ENCODE results near the gene DUOX2. TPM values are rescaled to one million over a fixed set of nuclear protein-coding genes. Genes with fewer than 3 reads are reported as not detected.

The DUOX2 gene
- total RNA-seq, 1 experiment from 2014 or later: not detected

DNA sequence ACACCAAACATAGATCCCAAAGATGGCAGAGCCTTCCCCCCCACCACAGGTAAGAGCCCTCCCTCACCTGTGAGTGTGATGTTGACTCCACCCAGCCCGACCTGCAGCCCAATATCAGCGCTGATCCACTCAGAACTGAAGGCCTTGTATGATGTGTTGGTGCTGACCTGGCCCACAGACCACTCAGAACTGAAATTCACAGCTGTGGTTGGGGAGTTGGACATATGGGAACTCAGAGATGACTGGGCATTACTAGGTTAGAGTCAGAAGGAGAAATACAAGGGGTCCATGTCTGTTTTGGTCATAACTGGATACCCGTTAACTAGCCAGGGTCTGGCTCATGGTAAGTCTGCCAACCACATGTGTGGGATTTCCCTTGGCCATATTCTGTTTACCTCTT, 7.0 kb upstream of the DUOX2 start:
- Histone ChIP-seq H3K36me3 (ENCODE audit: low read depth) (no peaks in the 10 kb centered on the region), H3F3A (ENCODE audit: insufficient read depth, low read depth) (no peaks in the 10 kb centered on the region), H3K27ac (no peak overlapping the region), H3K27me3 (ENCODE audit: insufficient read depth, low read depth) (no peaks in the 10 kb centered on the region), H3K79me2 (ENCODE audit: low read depth) (no peaks in the 10 kb centered on the region), H3K9me3 (ENCODE audit: insufficient read depth, low read depth) (no peaks in the 10 kb centered on the region), H3K4me3 (no peak overlapping the region), H4K20me1 (ENCODE audit: insufficient read depth) (no peaks in the 10 kb centered on the region), H2AFZ (no peak overlapping the region), H3K9me2 (ENCODE audit: insufficient read depth) (no peaks in the 10 kb centered on the region), H3K4me1 (replicated peaks; ENCODE audit: insufficient read depth) (peaks cover 15% of the 10 kb centered on the region; the same call in 1 of the 2 replicates), H3K4me2 (no peak overlapping the region)
- BruUV-seq (replicated peaks): no TSS peak
- DNase-seq: no peak
- POLR2A ChIA-PET (ENCODE audit: unreplicated experiment): no interaction called here
- TF ChIP-seq, protein P1, sequence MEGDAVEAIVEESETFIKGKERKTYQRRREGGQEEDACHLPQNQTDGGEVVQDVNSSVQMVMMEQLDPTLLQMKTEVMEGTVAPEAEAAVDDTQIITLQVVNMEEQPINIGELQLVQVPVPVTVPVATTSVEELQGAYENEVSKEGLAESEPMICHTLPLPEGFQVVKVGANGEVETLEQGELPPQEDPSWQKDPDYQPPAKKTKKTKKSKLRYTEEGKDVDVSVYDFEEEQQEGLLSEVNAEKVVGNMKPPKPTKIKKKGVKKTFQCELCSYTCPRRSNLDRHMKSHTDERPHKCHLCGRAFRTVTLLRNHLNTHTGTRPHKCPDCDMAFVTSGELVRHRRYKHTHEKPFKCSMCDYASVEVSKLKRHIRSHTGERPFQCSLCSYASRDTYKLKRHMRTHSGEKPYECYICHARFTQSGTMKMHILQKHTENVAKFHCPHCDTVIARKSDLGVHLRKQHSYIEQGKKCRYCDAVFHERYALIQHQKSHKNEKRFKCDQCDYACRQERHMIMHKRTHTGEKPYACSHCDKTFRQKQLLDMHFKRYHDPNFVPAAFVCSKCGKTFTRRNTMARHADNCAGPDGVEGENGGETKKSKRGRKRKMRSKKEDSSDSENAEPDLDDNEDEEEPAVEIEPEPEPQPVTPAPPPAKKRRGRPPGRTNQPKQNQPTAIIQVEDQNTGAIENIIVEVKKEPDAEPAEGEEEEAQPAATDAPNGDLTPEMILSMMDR (conservative IDR thresholded peaks at IDR 0.05): no peak
- no peak for TF ChIP-seq EZH2 (IDR thresholded peaks at IDR 0.05; ENCODE audit: low read depth)
- intact Hi-C loops (cut with micrococcal nuclease; ENCODE audit: unreplicated experiment): loop anchor here (10.0 kb wide), 1 partner anchor 494 kb away; no protein-coding TSS in a partner anchor
- CTCF ChIA-PET: interaction anchor here (0.6 to 3.8 kb wide), 2 partner anchors 31 to 42 kb away, joined by 4 to 11 read pairs; no protein-coding TSS in a partner anchor

DNA sequence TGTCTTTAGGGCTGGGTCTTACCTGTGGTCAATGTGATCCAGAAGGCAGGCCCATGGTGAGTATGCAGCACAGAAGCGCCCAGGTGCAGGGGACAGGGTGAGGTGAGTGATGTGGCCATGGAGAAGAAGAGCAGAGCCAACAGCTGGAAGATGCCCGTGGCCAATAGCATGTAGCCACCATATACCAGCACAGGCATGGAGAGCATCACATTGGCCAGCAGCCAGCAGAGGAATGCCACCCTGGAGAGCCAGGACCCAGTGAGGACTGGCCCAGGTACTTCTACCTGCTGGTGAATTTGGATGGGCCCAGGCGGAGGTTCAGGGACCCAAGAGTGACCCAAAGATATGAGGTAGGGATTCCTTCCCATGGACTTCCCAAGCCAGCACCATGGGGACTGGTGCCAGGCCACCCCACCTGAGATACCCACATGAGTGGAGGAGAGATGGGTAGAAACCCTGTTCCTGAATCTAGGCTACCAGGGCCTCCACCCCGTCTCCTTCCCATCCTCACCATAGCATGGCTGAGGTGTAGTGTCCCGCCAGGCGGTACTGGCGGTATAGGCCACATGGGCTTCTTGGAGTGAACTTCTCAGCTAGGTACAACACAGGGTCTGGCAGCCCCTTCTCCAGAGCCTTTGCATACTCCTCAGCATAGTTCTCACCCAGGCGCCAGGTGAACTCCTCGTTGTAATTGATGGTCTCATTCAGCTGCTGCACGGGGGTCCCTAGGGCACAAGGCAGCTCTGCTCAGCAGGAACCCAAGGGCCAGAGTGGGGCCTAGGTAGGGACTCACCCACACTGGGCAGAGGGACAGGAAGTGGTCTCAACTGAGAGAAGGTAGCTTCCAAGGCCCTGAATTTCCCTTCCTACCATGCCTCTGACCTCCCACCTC, 6.4 kb upstream of the DUOX2 start:
- Histone ChIP-seq H4K20me1 (ENCODE audit: insufficient read depth) (no peaks in the 10 kb centered on the region), H3K27me3 (ENCODE audit: insufficient read depth, low read depth) (no peaks in the 10 kb centered on the region), H3K4me3 (no peak overlapping the region), H2AFZ (no peak overlapping the region), H3F3A (ENCODE audit: insufficient read depth, low read depth) (no peaks in the 10 kb centered on the region), H3K9me3 (ENCODE audit: insufficient read depth, low read depth) (no peaks in the 10 kb centered on the region), H3K4me2 (no peak overlapping the region), H3K79me2 (ENCODE audit: low read depth) (no peaks in the 10 kb centered on the region), H3K36me3 (ENCODE audit: low read depth) (no peaks in the 10 kb centered on the region), H3K9me2 (ENCODE audit: insufficient read depth) (no peaks in the 10 kb centered on the region), H3K4me1 (replicated peaks; ENCODE audit: insufficient read depth) (peaks cover 15% of the 10 kb centered on the region; the same call in 1 of the 2 replicates), H3K27ac (no peak overlapping the region)
- BruUV-seq (replicated peaks): no TSS peak
- intact Hi-C loops (cut with micrococcal nuclease; ENCODE audit: unreplicated experiment): loop anchor here (10.0 kb wide), 1 partner anchor 494 kb away; no protein-coding TSS in a partner anchor
- CTCF ChIA-PET: interaction anchor here (0.6 to 3.8 kb wide), 2 partner anchors 31 to 43 kb away, joined by 4 to 11 read pairs; no protein-coding TSS in a partner anchor
- POLR2A ChIA-PET (ENCODE audit: unreplicated experiment): no interaction called here
- no peak for DNase-seq
- TF ChIP-seq EZH2 (IDR thresholded peaks at IDR 0.05; ENCODE audit: low read depth): no peak
- TF ChIP-seq, protein P1 (conservative IDR thresholded peaks at IDR 0.05): no peak

GRCh38 chr15:45118996-45119395, 5.0 kb upstream of the DUOX2 start:
- no peak overlapping the region for H3K4me3 ChIP-seq
- H3K4me2 ChIP-seq: no peak overlapping the region
- no peaks in the 10 kb centered on the region for H3K9me2 ChIP-seq (ENCODE audit: insufficient read depth)
- TF ChIP-seq, protein P1 (conservative IDR thresholded peaks at IDR 0.05): no peak
- TF ChIP-seq EZH2 (IDR thresholded peaks at IDR 0.05; ENCODE audit: low read depth): no peak
- ChIA-PET POLR2A (ENCODE audit: unreplicated experiment) (no interaction called here), CTCF (interaction anchor here (0.8 to 1.5 kb wide), 4 partner anchors 44 to 265 kb away, joined by 3 to 11 read pairs (median 4); no protein-coding TSS in a partner anchor)
- BruUV-seq (replicated peaks): no TSS peak
- DNase-seq: no peak
- intact Hi-C loops (cut with micrococcal nuclease; ENCODE audit: unreplicated experiment): loop anchor here (5.0 kb wide), 1 partner anchor 147 kb away; no protein-coding TSS in a partner anchor
- no peaks in the 10 kb centered on the region for H3K9me3 ChIP-seq (ENCODE audit: insufficient read depth, low read depth)
- H3F3A ChIP-seq (ENCODE audit: insufficient read depth, low read depth): no peaks in the 10 kb centered on the region
- no peaks in the 10 kb centered on the region for H3K36me3 ChIP-seq (ENCODE audit: low read depth)
- no peak overlapping the region for H2AFZ ChIP-seq
- peaks cover 15% of the 10 kb centered on the region; the same call in 1 of the 2 replicates for H3K4me1 ChIP-seq (replicated peaks; ENCODE audit: insufficient read depth)
- no peaks in the 10 kb centered on the region for H3K79me2 ChIP-seq (ENCODE audit: low read depth)
- H3K27me3 ChIP-seq (ENCODE audit: insufficient read depth, low read depth): peaks cover 2% of the 10 kb centered on the region; the same call in 1 of the 2 replicates
- H4K20me1 ChIP-seq (ENCODE audit: insufficient read depth): no peaks in the 10 kb centered on the region
- no peak overlapping the region for H3K27ac ChIP-seq
